SK-N-SH (cell line): ENCODE results near the gene CELF4.

Experiments
- EP300 ChIP-seq, 2 experiments: IDR thresholded peaks; 2 replicates each; pipeline versions ENCODE4 v1.4.0 to v1.6.1; 2012; ENCODE audit warnings: borderline replicate concordance in 1 of 2, low read depth in 1 of 2, low read length in 1 of 2
- EZH2phosphoT487 ChIP-seq: fragments of 200-600 bp; sonication (generic); IDR thresholded peaks from 2 replicates; pipeline ENCODE4 v1.6.1; 2017; ENCODE audit warnings: low read depth, mixed run types, mild to moderate bottlenecking, antibody characterized with exemption, moderate library complexity, borderline replicate concordance
- FOSL2 ChIP-seq: IDR thresholded peaks from 2 replicates; pipeline ENCODE4 v1.4.0; 2012; ENCODE audit warnings: low read depth, mild to moderate bottlenecking, moderate library complexity, borderline replicate concordance
- GABPA ChIP-seq: IDR thresholded peaks from 2 replicates; pipeline ENCODE4 v1.4.0; 2012; ENCODE audit warnings: low read depth, mild to moderate bottlenecking
- POLR2AphosphoS5 ChIP-seq: IDR thresholded peaks from 2 replicates; pipeline ENCODE4 v1.6.1; 2012; ENCODE audit warnings: low read depth, low read length
- RFX5 ChIP-seq: IDR thresholded peaks from 2 replicates; pipeline ENCODE4 v1.6.1; 2012; ENCODE audit warnings: mild to moderate bottlenecking, improper control_type of control experiment, low read length
- TCF12 ChIP-seq: IDR thresholded peaks from 2 replicates; pipeline ENCODE4 v1.4.0; 2012
- TEAD4 ChIP-seq: IDR thresholded peaks from 2 replicates; pipeline ENCODE4 v1.4.0; 2012; ENCODE audit warnings: mild to moderate bottlenecking, borderline replicate concordance; ENCODE audit not compliant: insufficient read depth
- YY1 ChIP-seq: IDR thresholded peaks from 2 replicates; pipeline ENCODE4 v1.4.0; 2012; ENCODE audit warnings: low read depth, mild to moderate bottlenecking
- TF ChIP-seq, protein P1 (sequence below): fragments of 200-600 bp; sonication (generic); IDR thresholded peaks from 2 replicates; pipeline ENCODE4 v1.6.1; 2017; ENCODE audit warnings: antibody characterized with exemption, mild to moderate bottlenecking, moderate library complexity
- TF ChIP-seq, protein P2 (sequence below): IDR thresholded peaks from 2 replicates; pipeline ENCODE4 v1.6.1; 2012; ENCODE audit warnings: mild to moderate bottlenecking, low read depth, low read length, moderate library complexity

DNA sequence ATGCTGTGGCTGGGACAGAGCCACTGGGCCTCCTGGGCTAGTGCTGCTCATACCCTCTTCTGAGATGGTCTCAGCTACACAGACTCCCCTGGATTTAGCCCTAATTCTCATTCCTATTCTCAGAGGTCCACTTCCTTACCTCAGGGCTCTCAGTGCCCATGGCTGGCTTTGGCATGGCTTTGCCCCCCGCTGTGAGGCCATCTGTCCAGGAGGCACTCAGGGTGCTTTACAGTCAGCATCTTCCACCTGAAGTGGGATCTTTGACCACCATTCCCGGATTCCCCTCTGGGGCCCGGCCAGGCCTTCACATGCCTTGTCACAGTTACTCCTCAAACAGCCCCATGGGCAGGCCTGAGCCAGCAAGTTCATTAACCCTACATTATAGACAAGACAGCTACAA, 161.8 kb downstream of the CELF4 start:
- TF ChIP-seq FOSL2: no peak
- TF ChIP-seq, protein P1, sequence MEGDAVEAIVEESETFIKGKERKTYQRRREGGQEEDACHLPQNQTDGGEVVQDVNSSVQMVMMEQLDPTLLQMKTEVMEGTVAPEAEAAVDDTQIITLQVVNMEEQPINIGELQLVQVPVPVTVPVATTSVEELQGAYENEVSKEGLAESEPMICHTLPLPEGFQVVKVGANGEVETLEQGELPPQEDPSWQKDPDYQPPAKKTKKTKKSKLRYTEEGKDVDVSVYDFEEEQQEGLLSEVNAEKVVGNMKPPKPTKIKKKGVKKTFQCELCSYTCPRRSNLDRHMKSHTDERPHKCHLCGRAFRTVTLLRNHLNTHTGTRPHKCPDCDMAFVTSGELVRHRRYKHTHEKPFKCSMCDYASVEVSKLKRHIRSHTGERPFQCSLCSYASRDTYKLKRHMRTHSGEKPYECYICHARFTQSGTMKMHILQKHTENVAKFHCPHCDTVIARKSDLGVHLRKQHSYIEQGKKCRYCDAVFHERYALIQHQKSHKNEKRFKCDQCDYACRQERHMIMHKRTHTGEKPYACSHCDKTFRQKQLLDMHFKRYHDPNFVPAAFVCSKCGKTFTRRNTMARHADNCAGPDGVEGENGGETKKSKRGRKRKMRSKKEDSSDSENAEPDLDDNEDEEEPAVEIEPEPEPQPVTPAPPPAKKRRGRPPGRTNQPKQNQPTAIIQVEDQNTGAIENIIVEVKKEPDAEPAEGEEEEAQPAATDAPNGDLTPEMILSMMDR: no peak
- TF ChIP-seq TCF12: no peak
- TF ChIP-seq YY1: no peak
- TF ChIP-seq RFX5: no peak
- no peak for TF ChIP-seq GABPA
- TF ChIP-seq, protein P2, sequence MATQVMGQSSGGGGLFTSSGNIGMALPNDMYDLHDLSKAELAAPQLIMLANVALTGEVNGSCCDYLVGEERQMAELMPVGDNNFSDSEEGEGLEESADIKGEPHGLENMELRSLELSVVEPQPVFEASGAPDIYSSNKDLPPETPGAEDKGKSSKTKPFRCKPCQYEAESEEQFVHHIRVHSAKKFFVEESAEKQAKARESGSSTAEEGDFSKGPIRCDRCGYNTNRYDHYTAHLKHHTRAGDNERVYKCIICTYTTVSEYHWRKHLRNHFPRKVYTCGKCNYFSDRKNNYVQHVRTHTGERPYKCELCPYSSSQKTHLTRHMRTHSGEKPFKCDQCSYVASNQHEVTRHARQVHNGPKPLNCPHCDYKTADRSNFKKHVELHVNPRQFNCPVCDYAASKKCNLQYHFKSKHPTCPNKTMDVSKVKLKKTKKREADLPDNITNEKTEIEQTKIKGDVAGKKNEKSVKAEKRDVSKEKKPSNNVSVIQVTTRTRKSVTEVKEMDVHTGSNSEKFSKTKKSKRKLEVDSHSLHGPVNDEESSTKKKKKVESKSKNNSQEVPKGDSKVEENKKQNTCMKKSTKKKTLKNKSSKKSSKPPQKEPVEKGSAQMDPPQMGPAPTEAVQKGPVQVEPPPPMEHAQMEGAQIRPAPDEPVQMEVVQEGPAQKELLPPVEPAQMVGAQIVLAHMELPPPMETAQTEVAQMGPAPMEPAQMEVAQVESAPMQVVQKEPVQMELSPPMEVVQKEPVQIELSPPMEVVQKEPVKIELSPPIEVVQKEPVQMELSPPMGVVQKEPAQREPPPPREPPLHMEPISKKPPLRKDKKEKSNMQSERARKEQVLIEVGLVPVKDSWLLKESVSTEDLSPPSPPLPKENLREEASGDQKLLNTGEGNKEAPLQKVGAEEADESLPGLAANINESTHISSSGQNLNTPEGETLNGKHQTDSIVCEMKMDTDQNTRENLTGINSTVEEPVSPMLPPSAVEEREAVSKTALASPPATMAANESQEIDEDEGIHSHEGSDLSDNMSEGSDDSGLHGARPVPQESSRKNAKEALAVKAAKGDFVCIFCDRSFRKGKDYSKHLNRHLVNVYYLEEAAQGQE: no peak
- TF ChIP-seq EP300 (IDR thresholded peaks at IDR 0.05; ENCODE audit: borderline replicate concordance in 1 of 2, low read depth in 1 of 2, low read length in 1 of 2): no peak
- no peak for TF ChIP-seq POLR2AphosphoS5
- no peak for TF ChIP-seq EZH2phosphoT487
- no peak for TF ChIP-seq TEAD4
